ENCODE measurements around the gene DCTPP1. TPM values are rescaled to one million over a fixed set of nuclear protein-coding genes. Genes with fewer than 3 reads are reported as not detected.
"Not testable (repeated sequence)": the region's sequence is repeated elsewhere in the genome, so short reads cannot be mapped to it uniquely, and the experiment has no call there.

Gene DCTPP1
- total RNA-seq (2014; rRNA removed; shearing (Covaris generic)): 107 and 111 TPM in 2 replicates

DNA sequence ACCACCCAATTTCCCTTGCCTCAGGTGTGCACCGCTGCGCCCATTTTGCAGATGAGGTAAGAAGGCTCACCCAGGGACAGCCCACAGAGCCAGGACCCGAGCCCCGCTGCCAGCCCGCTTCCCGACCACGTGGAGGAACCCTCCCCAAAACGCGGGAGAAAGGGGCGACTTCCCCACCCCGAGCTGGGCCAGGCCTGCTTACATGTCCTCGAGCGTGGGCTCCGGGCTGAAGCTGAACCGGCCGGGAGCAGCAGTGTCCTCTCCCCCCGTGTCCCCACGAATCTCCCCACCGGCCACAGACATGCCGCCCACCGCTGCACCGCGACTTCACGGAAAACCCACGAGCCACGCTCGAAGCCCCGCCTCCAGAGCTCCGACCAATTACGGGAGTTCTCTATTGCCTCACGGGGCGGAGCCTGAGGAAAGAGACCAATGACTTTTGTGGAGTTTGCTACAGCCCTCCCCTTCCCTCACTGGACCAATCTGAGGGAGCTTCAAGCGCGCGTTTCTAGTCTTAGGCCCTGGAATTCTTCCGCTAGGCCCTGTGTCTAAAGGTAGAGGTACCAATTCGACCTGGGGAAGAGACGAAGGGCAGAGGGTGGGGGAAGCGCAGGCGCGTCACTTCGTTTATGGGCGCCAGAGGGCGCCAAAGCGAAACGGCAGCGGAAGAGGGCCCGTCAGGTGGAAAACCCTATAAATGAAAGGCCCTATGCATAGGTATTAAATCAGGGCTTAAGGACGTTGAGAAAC is at the start of gene DCTPP1:
Gene DCTPP1 (minus strand): TSS at position 353 of the 750 bp plus-strand sequence. CDS start 50 bp downstream, at position 303.
- DNase-seq (ENCODE audit: low spot score): peak; percentile 99

DNA sequence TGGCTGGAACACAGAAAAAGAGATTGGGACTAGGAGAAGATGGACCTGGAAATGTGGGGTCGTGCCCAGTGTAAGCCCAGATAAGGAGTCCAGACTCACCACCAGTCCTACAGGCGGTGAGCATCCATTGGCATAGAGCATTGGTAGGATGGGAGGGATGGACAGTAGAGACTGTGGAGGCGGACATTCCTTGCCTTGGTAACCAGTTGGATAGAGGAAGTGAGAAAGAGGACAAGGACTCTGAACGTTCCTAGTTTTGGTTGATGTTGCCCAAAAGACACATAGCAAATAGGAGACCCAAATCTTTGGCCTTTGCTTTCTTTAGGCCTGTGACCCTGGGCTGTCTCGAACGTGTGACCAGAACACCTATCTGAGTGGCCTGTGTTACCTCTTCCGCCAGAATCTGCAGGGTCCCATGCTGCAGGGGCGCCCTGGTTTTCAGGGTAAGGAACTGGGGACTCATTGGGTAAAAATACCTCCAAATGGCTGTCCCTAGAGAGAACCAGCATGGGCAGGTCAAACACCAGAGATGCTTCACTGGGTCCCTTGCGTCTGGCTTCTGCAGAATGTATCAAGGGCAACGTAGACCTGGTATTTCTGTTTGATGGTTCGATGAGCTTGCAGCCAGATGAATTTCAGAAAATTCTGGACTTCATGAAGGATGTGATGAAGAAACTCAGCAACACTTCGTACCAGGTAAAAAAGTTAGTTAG is 49.1 kb upstream of the DCTPP1 start:
- DNase-seq (ENCODE audit: low spot score): no peak

DNA sequence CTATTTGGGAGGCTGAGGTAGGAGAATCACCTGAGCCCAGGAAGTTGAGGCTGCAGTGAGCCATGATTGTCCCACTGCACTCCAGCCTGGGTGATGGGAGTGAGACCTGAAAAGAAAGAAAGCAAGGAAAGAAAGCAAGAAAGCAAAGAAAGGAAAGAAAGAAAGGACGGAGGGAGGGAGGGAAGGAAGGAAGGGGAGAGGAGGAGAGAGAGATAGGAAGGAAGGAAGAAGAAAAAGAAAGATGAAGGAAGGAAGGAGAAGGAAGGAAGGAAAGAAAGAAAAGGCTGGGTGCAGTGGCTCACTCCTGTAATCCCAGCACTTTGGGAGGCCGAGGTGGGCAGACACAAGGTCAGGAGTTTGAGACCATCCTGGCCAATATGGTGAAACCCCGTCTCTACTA is 47.9 kb upstream of the DCTPP1 start:
- DNase-seq (ENCODE audit: low spot score): not testable (repeated sequence)

DNA sequence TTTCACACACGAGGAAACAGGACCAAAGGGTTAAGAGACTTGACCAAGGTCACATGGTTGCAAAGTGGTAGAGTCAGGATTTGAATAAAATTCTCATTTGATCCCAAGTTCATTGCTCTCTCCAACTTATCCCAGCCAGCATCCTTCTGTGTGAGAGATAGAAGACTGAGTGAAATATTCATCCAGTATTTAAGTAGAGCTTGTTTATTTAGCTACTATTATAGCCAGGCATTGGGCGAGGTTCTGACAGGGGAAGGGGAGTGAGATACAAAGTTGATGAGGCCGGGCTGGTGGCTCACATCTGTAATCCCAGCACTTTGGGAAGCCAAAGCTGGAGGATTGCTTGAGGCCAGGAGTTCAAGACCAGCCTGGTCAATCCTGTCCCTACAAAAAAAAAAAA is 47.2 kb upstream of the DCTPP1 start:
- DNase-seq (ENCODE audit: low spot score): no peak

DNA sequence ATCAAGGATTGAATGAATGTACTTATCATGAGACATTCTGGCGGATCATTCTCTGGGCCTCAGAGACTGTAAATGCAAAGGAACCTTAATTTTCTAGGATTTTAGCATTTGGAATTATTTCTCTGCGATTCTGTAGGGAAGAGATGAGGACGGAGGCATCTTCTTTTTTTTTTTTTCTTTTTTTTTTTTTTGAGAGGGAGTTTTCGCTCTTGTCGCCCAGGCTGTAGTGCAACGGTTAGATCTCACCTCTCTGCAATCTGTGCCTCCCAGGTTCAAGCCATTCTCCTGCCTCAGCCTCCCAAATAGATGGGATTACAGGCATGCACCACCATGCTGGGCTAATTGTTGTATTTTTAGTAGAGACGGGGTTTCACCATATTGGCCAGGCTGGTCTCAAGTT is 44.9 kb upstream of the DCTPP1 start:
- DNase-seq (ENCODE audit: low spot score): no peak

DNA sequence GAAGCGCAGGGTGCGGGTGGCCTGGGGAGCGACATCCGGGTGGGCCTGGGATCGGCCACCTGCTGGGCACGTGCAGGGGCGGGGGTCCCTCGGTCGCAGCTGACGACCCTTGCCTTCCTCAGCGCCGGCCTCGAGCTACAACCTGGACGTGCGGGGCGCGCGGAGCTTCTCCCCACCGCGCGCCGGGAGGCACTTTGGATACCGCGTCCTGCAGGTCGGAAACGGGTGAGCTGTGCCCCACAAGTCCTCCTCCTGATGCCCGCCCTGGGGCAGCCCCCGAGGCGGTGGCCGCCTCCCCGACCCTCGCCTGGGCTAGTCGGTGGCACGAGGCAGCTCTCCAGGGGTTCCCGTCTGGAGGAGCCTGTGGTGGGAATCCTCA is 44.2 kb upstream of the DCTPP1 start:
- DNase-seq (ENCODE audit: low spot score): no peak

DNA sequence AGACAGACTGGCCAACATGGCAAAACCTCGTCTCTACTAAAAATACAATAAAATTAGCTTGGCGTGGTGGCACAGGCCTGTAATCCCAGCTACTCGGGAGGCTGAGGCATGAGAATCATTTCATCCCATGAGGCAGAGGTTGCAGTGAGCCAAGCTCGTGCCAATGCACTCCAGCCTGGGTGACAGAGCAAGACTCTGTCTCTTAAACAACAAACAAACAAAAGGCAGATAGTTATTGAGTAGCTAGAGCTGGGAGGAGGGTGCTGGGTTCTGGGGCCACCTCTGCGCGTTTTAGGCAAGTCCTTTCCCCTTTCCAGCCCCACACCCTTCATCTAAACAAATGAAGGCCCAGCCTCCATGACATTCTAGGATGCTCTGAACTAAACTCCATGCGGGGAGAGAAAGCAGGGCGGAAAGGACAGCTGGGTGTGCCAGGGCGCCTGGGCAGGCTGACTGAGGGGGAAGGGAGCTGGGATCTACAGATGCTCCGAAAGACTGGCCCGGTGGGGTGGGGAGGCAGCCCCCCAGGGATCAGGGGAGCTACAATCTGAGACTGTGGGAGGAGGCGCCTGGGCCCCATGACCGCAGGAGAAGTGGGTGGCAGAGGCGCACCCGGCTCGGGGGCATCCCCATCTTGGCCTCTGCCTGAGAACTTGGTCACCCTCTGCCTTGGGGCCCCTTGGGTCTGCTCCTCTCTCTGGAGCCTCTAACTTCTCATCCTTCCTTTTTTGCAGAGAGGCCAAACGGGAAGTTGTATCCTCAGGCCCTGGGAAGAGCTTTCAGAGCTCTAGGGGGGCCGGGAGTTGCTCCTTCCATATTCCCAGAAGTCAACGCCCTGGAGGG is 43.6 kb upstream of the DCTPP1 start:
- no peak for DNase-seq (ENCODE audit: low spot score)

DNA sequence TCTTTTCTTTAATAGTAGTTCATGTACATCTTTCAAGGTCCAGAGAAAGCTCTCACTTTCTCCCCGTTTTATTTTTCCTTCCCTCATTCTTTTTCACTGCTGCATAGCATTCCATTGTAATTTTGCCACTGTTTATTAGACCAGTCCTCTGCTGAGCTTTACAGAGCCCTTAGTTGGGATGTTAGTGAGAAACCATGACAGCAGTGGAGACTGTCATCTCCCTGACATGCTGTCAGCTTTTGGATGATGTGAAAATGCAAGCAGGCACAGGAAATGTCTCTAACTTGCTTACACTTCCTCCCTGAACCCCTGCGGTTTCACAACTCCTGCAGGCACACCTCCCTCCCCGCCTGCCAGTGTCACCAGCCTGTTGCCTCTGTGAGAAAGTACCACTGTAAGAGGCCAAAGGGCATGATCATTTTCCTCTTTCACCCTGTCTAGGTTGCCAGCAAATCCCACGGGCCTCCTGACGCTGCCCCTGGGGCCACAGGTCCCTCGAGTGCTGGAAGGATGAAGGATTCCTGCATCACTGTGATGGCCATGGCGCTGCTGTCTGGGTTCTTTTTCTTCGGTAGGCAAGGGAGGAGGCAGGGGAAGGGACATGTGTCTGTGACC is 42.6 kb upstream of the DCTPP1 start, which contains the start of gene ITGAL:
Gene ITGAL (plus strand): TSS at position 415 of the 615 bp plus-strand sequence. CDS start 96 bp downstream, at position 511.
- no peak for DNase-seq (ENCODE audit: low spot score)

DNA sequence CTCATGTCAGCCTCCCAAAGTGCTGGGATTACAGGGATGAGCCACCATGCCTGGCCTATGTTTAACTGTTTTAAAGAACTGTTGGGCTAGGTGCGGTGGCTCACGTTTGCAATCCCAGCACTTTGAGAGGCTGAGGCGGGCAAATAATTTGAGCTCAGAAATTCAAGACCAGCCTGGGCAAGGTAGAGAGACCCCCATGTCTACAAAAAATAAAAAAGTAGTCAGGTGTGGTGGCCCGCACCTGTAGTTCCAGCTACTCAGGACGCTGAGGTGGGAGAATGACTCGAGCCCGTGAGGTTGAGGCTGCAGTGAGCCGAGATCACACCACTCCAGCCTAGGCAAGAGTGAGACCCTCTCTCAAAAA is 40.8 kb upstream of the DCTPP1 start:
- DNase-seq (ENCODE audit: low spot score): no peak

DNA sequence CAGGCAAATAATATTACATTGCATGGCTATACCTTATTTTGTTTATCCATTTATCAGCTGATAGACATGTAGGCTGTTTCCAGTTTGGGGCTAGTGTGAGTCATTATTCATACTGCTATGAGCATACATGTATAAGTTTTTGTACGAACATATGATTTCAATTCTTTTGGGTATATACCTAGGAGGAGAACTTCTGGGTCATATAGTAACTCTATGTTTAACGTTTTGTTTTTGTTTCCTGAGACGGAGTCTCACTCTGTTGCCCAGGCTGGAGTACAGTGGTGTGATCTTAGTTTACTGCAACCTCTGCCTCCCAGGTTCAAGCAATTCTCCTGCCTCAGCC is 40.3 kb upstream of the DCTPP1 start:
- no peak for DNase-seq (ENCODE audit: low spot score)

DNA sequence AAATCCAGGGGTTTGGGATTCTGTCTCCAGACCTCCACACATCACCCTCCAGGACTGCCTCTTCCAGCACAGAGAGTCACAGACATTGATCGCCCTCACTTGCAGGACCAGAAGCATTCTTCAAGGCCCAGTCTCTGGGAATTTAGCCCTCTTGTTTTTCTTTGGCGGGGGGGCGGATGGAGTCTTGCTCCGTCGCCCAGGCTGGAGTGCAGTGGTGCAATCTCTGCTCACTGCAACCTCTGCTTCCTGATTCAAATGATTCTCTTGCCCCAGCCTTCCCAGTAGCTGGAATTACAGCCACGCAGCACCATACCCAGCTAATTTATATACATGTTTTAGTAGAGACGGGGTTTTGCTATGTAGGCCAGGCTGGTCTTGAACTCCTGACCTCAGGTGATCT is 34.2 kb upstream of the DCTPP1 start:
- DNase-seq (ENCODE audit: low spot score): no peak

DNA sequence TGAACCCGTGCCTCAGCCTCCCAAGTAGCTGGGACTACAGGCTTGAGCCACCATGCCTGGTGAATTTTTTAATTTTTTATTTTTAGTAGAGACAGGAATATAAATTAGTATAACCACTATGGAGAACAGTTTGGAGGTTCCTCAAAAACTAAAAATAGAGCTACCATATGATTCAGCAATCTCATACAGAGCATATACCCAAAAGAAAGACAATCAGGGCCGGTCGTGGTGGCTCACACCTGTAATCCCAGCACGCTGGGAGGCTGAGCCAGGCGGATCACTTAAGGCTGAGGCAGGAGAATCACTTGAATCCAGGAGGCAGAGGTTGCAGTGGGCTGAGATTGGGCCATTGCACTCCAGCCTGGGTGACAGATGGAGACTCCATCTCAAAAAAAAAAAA is 31.6 kb upstream of the DCTPP1 start:
- DNase-seq (ENCODE audit: low spot score): not testable (repeated sequence)

DNA sequence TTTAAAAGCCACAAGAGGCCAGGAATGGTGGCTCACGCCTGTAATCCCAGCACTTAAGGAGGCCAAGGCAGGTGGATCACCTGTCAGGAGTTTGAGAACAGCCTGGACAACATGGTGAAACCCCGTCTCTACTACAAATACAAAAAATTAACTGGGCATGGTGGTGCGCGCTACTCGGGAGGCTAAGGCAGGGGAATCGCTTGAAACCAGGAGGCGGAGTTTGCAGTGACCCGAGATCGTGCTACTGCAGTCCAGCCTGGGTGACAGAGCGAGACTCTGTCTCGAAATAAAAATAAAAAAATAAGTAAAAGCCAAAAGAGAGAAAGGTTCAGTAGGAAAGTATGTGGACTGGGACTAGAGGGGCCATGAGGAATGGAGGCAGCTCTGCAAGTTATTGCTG is 29.6 kb upstream of the DCTPP1 start:
- DNase-seq (ENCODE audit: low spot score): no peak

DNA sequence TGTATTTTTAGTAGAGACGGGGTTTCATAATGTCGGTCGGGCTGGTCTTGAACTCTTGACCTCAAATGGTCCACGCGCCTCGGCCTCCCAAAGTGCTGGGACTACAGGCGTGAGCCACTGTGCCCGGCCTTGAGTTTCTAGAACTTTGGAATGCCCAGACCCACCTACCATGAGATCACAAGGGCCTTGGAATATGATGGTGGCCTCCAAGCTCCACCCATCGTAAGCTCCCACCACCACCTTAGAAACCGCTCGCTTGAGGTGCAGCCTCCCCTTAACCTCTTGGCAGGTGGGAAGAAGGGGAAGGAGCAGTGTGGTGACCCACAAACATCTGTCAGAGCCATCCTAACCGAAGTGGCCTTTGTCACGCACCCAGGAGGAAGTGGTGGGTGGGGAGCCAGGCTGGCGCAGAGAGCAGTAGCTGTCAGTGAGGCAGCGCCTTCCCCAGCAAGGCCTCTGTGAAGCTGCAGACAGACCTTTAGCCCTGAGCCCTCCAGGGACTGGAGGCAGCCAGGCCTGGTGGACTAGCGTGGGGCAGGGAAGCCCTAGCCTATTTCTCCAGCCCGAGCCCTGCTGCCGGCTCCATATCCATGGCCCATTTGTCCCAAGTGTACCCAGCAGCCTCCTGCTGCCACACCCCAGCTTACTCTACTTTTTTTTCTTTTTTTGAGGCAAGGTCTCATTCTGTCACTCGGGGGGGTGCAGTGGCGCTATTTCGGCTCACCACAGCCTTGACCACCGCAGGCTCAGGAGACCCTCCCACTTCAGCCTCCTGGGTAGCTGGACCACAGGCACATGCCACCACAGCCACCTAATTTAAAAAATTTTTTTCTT is 28.9 kb upstream of the DCTPP1 start:
- DNase-seq (ENCODE audit: low spot score): no peak

DNA sequence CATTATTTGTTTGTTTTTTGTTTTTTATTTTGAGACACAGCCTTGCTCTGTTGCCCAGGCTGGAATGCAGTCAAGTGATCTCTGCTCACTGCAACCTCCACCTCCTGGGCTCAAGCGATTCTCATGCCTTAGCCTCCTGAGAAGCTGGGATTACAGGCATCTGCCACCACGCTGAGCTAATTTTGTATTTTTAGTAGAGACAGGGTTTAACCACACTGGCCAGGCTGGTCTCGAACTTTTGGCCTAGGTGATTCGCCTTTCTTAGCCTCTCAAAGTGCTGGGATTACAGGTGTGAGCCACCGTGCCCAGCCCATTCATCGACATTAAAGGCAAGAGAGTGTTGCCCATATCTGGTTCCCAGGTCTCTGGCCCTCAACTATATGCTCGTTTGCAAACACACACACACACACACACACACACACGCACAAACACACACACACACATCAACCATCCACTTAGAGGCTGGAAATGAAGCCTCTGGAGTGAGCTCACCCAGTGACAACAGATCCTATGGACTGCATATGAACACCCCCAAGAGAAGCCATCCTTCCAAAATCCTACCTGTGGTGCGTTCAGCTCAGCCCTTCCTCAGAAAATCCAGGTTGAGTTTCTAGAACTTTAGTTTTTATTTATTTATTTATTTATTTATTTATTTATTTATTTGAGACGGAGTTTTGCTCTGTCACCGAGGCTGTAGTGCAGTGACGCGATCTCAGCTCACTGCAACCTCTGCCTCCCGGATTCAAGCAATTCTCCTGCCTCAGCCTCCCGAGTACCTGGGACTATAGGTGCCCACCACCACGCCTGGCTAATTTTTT is 28.1 kb upstream of the DCTPP1 start:
- no peak for DNase-seq (ENCODE audit: low spot score)

DNA sequence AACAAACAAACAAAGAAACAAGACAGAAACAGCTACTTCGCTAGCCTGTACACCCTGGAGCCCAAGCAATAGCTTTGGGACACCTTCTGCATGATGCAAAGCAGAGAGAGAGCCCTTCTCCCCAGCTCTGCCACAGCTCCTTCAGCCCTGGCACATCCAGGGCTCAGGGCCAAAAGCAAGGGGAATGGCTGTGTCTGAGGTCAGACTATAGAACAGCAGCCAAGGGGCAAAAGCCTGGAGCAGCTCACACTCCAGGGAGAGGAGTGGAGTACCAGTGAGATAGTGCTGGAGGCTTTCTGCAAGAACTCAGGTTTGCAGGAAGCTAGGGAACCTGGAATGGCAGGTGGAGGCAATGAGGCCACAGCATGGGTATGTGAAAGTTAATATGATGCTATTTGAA is 27.4 kb upstream of the DCTPP1 start:
- DNase-seq (ENCODE audit: low spot score): no peak

DNA sequence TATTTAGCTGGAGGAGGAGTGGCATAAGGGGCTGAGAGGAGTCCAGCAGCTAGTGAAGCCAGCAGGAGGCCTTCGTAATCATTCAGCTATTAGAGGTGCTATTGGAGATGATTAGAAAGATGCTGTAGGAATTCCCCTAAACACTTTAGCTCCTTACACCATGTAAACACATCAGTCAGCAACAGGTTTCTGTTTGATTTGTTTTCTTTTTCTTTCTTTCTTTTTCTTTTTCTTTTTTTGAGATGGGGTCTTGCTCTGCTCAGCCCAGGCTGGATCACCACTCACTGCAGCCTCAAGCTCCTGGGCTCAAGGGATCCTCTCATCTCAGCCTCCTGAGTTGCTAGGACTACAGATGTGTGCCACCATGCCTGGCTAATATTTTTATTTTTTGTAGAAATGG is 26.5 kb upstream of the DCTPP1 start:
- DNase-seq (ENCODE audit: low spot score): no peak

DNA sequence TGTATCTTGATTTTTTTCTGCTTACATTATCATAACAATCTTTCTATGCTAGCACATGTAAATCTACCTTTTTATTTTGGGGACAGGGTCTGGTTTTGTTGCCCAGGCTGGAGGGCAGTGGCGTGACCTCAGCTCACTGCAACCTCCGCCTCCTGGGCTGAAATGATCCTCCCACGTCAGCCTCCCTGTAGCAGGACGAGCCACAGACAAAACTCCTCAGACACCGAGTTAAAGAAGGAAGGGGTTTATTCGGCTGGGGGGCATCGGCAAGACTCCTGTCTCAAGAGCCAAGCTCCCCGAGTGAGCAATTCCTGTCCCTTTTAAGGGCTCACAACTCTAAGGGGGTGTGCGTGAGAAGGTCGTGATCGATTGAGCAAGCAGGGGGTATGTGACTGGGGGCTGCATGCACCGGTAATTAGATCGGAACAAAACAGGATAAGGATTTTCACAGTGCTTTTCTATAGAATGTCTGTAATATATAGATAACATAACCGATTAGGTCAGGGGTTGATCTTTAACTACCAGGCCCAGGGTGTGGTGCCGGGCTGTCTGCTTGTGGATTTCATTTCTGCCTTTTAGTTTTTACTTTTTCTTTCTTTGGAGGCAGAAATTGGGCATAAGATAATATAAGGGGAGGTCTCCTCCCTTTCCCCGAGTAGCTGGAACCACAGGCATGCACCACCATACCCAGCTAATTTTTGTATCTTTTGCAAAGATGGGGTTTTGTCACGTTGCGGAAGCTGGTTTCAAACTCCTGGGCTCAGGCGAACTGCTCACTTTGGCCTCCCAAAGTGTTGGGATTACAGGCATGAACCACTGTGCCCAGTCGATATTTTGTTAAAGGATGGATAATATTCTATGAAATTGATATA is 23.1 kb upstream of the DCTPP1 start:
- DNase-seq (ENCODE audit: low spot score): not testable (repeated sequence)

DNA sequence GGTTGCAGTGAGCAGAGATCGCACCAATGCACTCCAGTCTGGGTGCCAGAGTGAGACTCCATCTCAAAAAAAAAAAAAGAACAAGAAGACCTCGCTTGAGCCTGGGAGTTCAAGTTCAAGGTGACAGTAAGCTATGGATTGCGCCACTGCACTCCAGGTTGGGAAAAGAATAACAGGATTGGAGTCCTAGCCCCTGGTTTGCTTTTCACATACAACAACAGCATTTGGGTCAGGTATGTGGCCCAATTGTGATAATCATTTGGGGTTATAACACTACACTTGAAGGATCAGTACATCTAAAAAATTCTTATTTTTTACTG is 19.2 kb upstream of the DCTPP1 start:
- DNase-seq (ENCODE audit: low spot score): no peak

Measured in HT-29 (cell line).